Mesenteric fat pad (tissue), 1 donor: Measurements from ENCODE around the gene TEKT2. TPM values are rescaled to one million over a fixed set of nuclear protein-coding genes. Genes with fewer than 3 reads are reported as not detected.

Source experiments
- DNase-seq: peaks from one replicate; pipeline ENCODE4 v3.0.0-alpha.2; 2020; ENCODE audit warnings: low spot score
- total RNA-seq: library from RNA; stranded (reverse); fragmentation: NEBNext Ultra II Directional; extraction: Animal tissue kit (Norgen Biotek cat#: 25700); gene quantifications from one replicate; pipeline ENCODE4 v1.2.1, GENCODE V29; 2021
- donor health status: DM: yes; HTN: yes; CAD: no.

Gene TEKT2
- total RNA-seq, 1 donor from 2014 or later, result 0.35 TPM

DNA sequence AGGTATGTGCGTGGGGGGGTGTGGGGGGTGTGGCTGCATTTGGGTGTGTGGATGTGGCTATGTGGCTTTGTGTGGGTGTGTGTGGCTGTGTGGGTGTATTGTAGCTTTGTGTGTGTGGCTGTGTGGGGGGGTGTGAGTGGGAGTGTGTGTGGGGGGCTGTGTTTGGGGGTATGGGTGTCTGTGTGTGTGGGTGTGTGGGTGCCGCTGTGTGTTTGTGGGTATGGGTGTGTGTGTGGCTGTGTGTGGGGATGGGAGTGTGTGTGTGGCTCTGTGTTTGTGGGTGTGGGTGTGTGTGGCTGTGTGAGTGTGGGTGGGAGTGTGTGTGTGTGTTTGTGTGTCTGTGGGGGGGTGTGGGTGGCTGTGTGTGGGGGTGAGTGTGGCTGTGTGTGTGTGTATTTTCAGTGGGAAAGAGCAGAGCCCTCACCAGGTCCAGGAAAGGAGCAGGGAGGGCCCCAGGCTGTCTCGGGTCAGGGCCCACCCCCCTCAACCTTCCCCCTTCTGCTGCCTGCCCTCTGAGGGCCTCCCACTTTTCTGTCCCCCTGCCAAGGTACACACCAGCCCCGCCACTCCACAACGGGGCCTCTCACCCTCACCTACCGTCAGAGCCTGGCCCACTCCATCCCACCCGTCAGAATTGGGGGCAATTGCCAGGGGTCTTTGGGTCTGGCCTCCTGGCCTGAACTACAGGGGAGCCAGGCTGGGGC is 43.1 kb downstream of the TEKT2 start:
- no peak for DNase-seq

DNA sequence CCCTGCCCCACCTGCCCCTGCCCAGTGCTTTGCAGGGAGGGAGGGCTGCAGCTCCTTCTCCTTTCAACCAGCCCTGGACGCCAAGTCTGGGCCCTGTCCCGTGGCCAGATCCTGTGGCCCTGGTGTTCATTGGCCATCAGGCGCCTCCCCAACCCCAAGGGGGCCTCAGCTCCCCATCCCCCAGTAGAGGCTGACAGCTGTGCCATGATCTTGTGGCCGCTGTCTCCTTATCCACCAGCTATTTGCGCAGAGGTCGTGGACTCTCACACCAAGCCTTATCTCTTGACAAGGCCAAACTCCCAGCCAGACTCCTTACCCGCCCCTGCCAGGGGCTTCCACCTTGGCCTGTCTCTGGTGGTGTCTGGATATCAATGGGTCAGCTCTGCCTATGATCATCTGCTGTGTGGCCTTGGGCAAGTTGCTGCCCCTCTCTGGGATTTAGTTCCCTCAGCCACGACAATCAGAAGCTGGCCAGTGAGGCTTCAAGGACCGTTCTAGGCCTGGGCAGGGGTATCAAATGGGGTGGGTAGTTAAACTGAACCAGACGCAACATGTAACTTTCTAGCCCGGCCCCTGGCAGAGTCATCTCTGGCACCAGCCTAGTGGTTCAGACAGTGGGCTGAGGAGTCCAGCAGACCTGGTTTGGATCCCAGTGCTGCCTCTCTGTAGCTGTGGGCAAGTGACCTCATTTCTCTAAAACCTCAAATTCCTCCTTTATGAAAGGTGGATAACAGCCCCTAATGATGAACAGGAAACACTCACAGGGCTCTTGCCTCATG is 44.4 kb downstream of the TEKT2 start:
- no peak for DNase-seq

DNA sequence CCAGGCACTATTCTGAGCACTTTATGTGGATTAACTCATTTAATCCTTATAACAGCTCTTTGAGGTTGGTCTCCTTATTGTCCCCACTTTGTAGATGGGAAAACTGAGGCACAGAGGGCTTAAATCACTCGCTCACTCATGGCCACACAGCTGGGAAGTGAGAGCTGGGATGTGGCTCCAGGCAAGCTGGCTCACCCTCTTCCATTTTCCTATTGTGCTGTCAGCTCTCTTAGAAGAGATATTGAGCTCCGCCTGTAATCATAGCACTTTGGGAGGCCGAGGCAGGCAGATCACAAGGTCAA is 45.0 kb downstream of the TEKT2 start:
- DNase-seq, result no peak

DNA sequence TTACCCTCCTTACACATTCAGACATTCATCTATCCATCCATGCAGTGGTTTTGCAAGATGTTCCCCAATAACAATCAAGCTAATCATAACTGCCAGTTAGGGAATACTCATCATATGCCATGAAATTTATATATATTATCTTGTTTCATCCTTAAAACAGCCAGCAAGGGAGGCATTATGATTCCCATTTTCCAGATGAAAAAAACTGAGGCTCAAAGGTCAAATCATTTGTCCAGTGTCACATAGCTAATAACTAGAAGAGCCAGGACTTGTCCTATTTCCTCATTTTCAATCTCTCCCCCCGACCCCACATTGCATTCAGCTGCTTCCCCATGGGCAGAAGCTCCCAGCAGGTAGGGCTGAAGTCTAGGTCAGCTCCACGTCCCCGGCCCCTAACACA is 48.1 kb downstream of the TEKT2 start:
- no peak for DNase-seq

DNA sequence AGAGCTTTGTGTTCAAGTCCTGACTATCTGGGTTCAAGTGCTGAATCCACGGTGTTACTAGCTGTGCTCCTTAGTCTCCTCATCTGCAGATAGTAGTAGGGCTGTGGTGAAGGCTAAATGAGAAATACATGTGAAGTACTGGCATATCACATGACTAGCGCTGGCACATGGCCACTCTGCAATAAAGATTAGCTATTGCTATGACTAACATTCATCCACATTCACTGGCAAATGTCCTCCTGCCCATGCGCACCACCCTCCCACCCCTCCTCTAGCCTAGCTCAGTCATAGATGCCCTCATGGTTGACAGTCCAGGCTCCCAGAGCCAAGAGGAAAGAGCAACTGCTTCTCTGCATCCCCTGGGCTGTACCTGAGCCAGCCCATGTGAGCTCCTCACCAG is 49.6 kb downstream of the TEKT2 start:
- DNase-seq, result no peak

DNA sequence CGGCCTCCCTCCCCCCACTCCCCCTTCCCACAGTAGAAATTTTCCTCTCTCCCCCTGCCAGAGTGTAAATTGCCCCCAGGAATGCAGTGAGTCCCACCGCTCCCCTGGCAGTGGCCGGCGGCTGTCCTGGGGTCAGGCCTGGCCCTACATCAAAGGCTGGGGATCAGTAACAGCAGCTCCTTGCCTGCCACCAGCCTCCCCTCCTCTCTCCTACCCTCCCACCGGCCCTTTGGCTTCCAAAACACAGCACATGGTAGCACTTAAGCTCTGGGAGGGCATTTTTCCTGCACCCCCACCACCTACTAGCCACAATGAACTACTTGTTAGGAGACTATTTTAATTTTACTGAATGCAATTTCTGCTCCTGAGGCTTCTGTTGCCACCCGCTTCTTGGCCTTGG is 50.1 kb downstream of the TEKT2 start:
- no peak for DNase-seq

DNA sequence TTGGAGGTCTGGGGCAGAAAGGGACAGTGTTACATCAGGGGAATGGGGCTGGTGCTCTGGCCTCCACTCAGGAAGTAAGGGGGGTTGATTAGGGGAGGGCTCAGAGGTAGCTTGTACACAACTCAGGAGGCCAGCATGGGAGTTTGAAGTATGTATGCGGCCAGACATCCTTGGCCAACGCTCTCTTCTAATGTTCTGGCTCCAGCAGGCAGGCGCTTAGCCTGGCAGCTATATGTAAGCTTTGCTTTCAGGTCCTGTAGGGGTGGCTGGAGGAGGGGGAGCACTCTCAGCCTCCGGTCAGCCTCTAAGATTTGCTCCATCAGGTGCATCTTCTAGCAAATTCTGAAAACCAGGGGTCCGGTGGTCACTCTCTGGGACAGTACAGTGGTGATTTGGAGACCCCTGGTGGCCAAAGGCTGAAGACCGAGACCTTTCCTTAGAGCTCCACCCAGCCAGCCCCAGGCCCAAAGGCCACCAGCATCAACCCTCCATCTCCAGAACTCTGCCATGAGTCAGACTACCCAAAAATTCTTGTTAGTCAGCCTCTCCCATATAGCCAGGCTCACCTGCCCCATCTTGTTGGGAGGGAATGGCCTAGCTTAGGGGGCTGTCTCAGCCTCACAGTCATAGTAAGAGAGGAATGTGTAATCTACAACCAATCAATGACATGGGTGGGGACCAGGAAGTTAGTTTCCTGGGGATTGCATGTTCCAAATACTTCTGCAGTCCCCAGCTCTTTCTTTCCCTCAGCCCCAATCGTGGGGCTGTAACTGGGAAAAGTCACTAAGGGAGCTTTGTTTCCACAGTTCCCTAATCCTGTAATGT is 50.8 kb downstream of the TEKT2 start:
- DNase-seq, result no peak

DNA sequence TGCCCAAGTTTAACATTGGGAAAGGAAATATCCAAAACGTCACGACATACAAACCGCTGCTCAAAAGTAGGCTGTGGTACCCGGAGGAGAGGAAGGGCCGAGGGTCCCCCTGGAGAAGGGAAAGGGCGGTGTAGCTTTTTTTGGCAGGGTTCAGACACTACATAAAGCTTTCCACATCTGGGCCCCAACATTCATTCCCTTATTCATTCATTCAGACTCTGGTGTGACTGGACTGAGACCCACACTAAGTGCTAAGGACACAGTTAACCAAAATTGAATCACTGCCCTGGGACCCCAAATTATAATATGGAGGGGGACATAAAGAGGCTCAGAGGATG is 51.4 kb downstream of the TEKT2 start:
- DNase-seq, result no peak

DNA sequence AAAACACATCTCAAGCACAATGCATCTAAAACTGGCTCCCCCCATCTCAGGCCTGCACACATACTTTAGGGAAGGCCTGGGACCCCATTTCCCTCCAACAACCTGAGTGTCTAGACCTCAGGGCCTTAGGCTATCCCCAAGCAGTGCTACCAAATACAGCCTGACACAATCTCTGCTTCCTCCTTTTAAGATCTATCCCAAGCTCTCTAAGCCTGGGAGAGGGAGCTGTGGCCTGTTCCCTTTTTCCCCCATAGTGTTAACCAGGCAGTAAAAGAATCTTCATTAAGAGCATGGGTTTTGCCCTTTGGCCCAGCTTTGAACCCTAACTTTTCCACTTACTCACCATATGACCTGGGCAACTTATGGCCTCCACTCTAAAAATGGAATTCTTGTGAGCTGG is 51.9 kb downstream of the TEKT2 start:
- no peak for DNase-seq

DNA sequence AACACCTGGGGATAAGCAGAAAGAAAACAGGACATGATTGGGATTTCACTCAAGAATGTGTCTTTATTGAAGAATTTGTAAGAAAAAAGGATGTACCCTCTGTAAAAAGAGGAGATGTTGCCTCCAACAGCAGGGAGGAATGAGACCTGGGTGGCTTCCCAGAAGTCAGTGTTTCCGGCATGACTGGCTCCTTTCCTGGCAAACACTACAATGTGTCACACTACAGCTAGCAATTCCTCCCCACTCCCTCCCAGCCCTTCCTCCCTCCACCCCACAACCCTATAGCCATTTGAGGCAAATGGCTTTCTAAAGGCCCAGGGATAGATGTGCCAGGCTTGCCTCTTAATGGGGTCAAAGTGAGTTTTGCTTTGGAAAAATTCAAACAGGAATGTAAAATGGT is 52.6 kb downstream of the TEKT2 start:
- no peak for DNase-seq

DNA sequence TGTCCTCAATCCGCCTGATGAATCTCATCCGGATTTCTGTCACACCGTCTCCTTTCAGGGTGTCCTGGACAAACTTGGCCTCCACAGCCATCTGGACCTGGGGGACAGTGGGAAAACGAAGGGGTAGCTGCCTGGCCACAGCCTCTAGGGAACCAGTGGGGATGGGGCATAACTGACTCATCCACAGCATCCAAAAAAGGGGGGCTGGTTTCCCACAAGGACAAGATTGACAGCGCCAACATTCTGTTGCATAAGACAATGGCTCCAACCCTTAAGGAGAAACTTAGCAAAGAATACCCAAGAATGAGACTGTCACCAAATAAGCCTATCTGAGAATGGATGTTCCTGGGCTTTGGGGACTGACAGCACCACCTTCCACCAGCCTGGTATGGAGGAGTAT is 53.3 kb downstream of the TEKT2 start:
- DNase-seq, result no peak

DNA sequence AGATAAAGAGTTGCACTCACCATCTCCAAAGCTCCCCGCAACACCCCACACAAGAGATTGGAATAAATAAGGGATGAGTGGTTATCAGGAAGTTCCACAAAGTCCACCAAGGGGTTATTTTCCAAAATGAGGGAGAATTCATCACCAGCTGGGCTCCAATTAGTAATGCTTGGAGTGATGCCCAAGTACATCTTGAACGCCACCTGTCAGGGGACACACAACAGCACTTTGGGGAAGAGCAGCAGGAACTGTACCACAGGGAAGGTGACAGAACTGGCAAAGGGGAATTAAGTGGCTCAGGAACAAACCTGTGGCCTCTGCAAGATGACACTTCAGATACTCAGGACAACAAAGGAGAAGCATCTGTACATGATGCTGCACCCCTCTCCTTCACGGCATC is 53.9 kb downstream of the TEKT2 start:
- no peak for DNase-seq

Other genes with a start within 250 kb of the TEKT2 start
- gene AGO1, start 200.9 kb upstream of the TEKT2 start, total RNA-seq, result 24.3 TPM
- gene AGO3, start 153.0 kb upstream of the TEKT2 start, total RNA-seq, result 45.7 TPM
- 21.8 TPM for gene ADPRS, start 4.8 kb downstream of the TEKT2 start, total RNA-seq
- gene COL8A2, start 41.1 kb downstream of the TEKT2 start, total RNA-seq, result 3.3 TPM
- 68.3 TPM for gene TRAPPC3, start 65.4 kb downstream of the TEKT2 start, total RNA-seq
- gene MAP7D1, start 72.1 kb downstream of the TEKT2 start, total RNA-seq, result 225 TPM
- 94.3 TPM for gene THRAP3, start 140.3 kb downstream of the TEKT2 start, total RNA-seq
- gene SH3D21, start 222.3 kb downstream of the TEKT2 start, total RNA-seq, result 2.6 TPM
- 34.5 TPM for gene EVA1B, start 239.6 kb downstream of the TEKT2 start, total RNA-seq